Brain microvascular endothelial cell (primary cell): ENCODE results near the gene OR7G1.

Experiments used
- DNase-seq: peaks from one replicate; pipeline ENCODE4 v3.0.0-alpha.2; 2020
- H3K27ac ChIP-seq: fragments of 250-450 bp; sonication (Bioruptor Pico); 2 replicates; pipeline ENCODE4 v1.5.1; 2020; ENCODE audit warnings: mild to moderate bottlenecking, moderate library complexity
- H3K27me3 ChIP-seq: fragments of 250-450 bp; sonication (Bioruptor Pico); replicated peaks from 2 replicates; pipeline ENCODE4 v1.5.1; 2020; ENCODE audit warnings: mild to moderate bottlenecking
- H3K36me3 ChIP-seq: fragments of 250-450 bp; sonication (Bioruptor Pico); replicated peaks from 2 replicates; pipeline ENCODE4 v1.5.1; 2020; ENCODE audit warnings: mild to moderate bottlenecking
- H3K4me3 ChIP-seq: 2 replicates; pipeline ENCODE4 v1.5.1; 2011; ENCODE audit warnings: low read depth, mild to moderate bottlenecking, control low read depth, low read length, moderate library complexity
- CTCF ChIP-seq: IDR thresholded peaks from 2 replicates; pipeline ENCODE4 v1.5.1; 2011; ENCODE audit warnings: low read depth, mild to moderate bottlenecking, moderate library complexity, low read length, control low read depth, inconsistent platforms; ENCODE audit errors: missing control alignments
- in situ Hi-C: cut with HindIII; loops from 2 replicates; pipeline ENCODE4 v1.10.0; 2017; ENCODE audit warnings: low sequenced_read_pairs, low pct_ligation_motif_present

OR7G1 gene

GRCh38 chr19:9115307-9115813, at the start of gene OR7G1:
Gene OR7G1 (minus strand): TSS chr19:9115763. CDS start chr19:9115763, 0 bp downstream.
- Histone ChIP-seq H3K36me3 (no peaks in the 10 kb centered on the region), H3K27me3 (no peaks in the 10 kb centered on the region), H3K4me3 (no peak within 1 kb of the TSS), H3K27ac (no peak within 1 kb of the TSS)
- no peak for TF ChIP-seq CTCF
- DNase-seq, result no peak
- in situ Hi-C loops, result no loop called here

GRCh38 chr19:9165261-9165660, 49.7 kb upstream of the OR7G1 start:
- DNase-seq, result no peak
- Histone ChIP-seq H3K4me3 (no peak overlapping the region), H3K27ac (no peak overlapping the region), H3K36me3 (peaks cover 37% of the 10 kb centered on the region), H3K27me3 (no peaks in the 10 kb centered on the region)
- TF ChIP-seq CTCF, result no peak
- in situ Hi-C loops, result no loop called here

- no peak for TF ChIP-seq CTCF
- H3K4me3 ChIP-seq, result no peak overlapping the region
- peaks cover 71% of the 10 kb centered on the region for H3K36me3 ChIP-seq
- H3K27me3 ChIP-seq, result no peaks in the 10 kb centered on the region
- DNase-seq, result no peak
- H3K27ac ChIP-seq, result no peak overlapping the region
- in situ Hi-C loops, result no loop called here
Observed at GRCh38 chr19:9161427-9161826, 45.9 kb upstream of the OR7G1 start.

- no peak overlapping the region for H3K4me3 ChIP-seq
- TF ChIP-seq CTCF, result no peak
- in situ Hi-C loops, result no loop called here
- H3K27ac ChIP-seq, result no peak overlapping the region
- DNase-seq, result no peak
- no peaks in the 10 kb centered on the region for H3K27me3 ChIP-seq
- peaks cover 71% of the 10 kb centered on the region for H3K36me3 ChIP-seq
Observed at GRCh38 chr19:9159891-9160290, 44.3 kb upstream of the OR7G1 start.

- no peak for TF ChIP-seq CTCF
- no peak overlapping the region for H3K4me3 ChIP-seq
- H3K36me3 ChIP-seq, result peaks cover 45% of the 10 kb centered on the region
- in situ Hi-C loops, result no loop called here
- no peaks in the 10 kb centered on the region for H3K27me3 ChIP-seq
- no peak overlapping the region for H3K27ac ChIP-seq
- DNase-seq, result no peak
Observed at GRCh38 chr19:9156304-9156703, 40.7 kb upstream of the OR7G1 start.

GRCh38 chr19:9155591-9155990, 40.0 kb upstream of the OR7G1 start:
- no peak overlapping the region for H3K4me3 ChIP-seq
- no peak overlapping the region for H3K27ac ChIP-seq
- TF ChIP-seq CTCF, result no peak
- in situ Hi-C loops, result no loop called here
- H3K27me3 ChIP-seq, result no peaks in the 10 kb centered on the region
- no peak for DNase-seq
- peaks cover 37% of the 10 kb centered on the region for H3K36me3 ChIP-seq
